OCI-LY3 (cell line): ENCODE data around the gene RINL.

ENCODE experiments used
- H2AFZ ChIP-seq: fragments of 200-600, 300-600 bp; shearing (Covaris generic); 2 replicates; pipeline ENCODE4 v1.6.0; 2014; ENCODE audit warnings: antibody characterized with exemption, low read depth, low read length
- H3K27ac ChIP-seq: fragments of 200-600, 300-600 bp; sonication (generic); 2 replicates; pipeline ENCODE4 v1.5.1; 2014; ENCODE audit warnings: mild to moderate bottlenecking, low read length, moderate library complexity, mixed read lengths
- H3K27me3 ChIP-seq: fragments of 200-600, 300-600 bp; sonication (generic); 2 replicates; pipeline ENCODE4 v1.6.1; 2014; ENCODE audit warnings: low read depth, low read length, mixed read lengths
- H3K36me3 ChIP-seq: fragments of 200-600, 300-600 bp; sonication (generic); replicated peaks from 2 replicates; pipeline ENCODE3; 2014; ENCODE audit warnings: low read depth, low read length, mixed read lengths
- H3K4me1 ChIP-seq: fragments of 300-600, 200-600 bp; sonication (generic); 2 replicates; pipeline ENCODE4 v1.6.1; 2014; ENCODE audit warnings: low read length, mixed read lengths
- H3K4me2 ChIP-seq: fragments of 200-600, 300-600 bp; sonication (generic); 2 replicates; pipeline ENCODE4 v1.6.1; 2014; ENCODE audit warnings: low read length, mixed read lengths
- H3K4me3 ChIP-seq: fragments of 300-600, 200-600 bp; sonication (generic); 2 replicates; pipeline ENCODE4 v1.5.1; 2014; ENCODE audit warnings: antibody characterized with exemption, mild to moderate bottlenecking, low read length, moderate library complexity
- H3K79me2 ChIP-seq: fragments of 300-600, 200-600 bp; shearing (Covaris generic); 2 replicates; pipeline ENCODE4 v1.6.1; 2014; ENCODE audit warnings: mild to moderate bottlenecking, low read length, mixed read lengths
- H3K9ac ChIP-seq: fragments of 300-600, 200-600 bp; shearing (Covaris generic); 2 replicates; pipeline ENCODE4 v1.6.0; 2014; ENCODE audit warnings: mild to moderate bottlenecking, low read length, moderate library complexity
- H3K9me3 ChIP-seq: fragments of 200-600, 300-600 bp; shearing (Covaris generic); 2 replicates; pipeline ENCODE4 v1.6.1; 2014; ENCODE audit warnings: low read length, mixed read lengths; ENCODE audit not compliant: insufficient read depth
- H4K20me1 ChIP-seq: fragments of 200-600, 300-600 bp; sonication (generic); 2 replicates; pipeline ENCODE4 v1.6.1; 2016; ENCODE audit warnings: low read length, mixed read lengths; ENCODE audit not compliant: insufficient read depth
- EZH2phosphoT487 ChIP-seq: fragments of 200-600 bp; shearing (Covaris generic); IDR thresholded peaks from 2 replicates; pipeline ENCODE4 v1.6.1; 2018; ENCODE audit warnings: antibody characterized with exemption, mixed run types, low read depth
- TF ChIP-seq, protein P1 (sequence below): fragments of 200-600, 300-600 bp; sonication (generic); IDR thresholded peaks from 2 replicates; pipeline ENCODE4 v1.5.1; 2014; ENCODE audit warnings: antibody characterized with exemption, low read length, low read depth

RINL gene

DNA sequence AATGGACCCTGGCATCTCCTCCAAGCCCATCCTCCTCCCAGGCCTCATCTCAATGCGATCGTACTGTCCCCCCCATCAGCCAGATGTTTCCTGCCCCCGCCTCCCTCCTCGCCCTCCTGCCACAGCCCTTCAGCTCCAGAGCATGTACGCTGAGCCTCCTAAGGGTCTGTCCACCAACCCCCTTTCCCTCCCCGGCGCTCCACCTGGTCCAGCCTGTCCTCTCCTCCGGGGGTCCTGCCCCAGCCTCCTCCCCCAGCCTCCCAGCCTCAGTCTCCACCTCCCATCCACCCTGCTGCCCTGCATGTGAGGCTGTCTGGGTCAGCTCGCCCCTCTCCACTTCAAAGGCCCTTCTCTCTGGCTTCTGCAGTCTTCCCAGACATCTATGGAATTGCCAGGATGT lies 16.9 kb upstream of the RINL start:
- Histone ChIP-seq H3K27ac (no peak overlapping the region), H3K4me1 (peaks cover 8% of the 10 kb centered on the region), H3K36me3 (no peaks in the 10 kb centered on the region), H3K9ac (no peak overlapping the region), H3K79me2 (peaks cover 1% of the 10 kb centered on the region; the same call in 1 of the 2 replicates), H4K20me1 (no peaks in the 10 kb centered on the region), H3K4me3 (no peak overlapping the region), H3K27me3 (no peaks in the 10 kb centered on the region), H2AFZ (no peak overlapping the region), H3K9me3 (no peaks in the 10 kb centered on the region), H3K4me2 (no peak overlapping the region)
- no peak for TF ChIP-seq EZH2phosphoT487
- TF ChIP-seq, protein P1, sequence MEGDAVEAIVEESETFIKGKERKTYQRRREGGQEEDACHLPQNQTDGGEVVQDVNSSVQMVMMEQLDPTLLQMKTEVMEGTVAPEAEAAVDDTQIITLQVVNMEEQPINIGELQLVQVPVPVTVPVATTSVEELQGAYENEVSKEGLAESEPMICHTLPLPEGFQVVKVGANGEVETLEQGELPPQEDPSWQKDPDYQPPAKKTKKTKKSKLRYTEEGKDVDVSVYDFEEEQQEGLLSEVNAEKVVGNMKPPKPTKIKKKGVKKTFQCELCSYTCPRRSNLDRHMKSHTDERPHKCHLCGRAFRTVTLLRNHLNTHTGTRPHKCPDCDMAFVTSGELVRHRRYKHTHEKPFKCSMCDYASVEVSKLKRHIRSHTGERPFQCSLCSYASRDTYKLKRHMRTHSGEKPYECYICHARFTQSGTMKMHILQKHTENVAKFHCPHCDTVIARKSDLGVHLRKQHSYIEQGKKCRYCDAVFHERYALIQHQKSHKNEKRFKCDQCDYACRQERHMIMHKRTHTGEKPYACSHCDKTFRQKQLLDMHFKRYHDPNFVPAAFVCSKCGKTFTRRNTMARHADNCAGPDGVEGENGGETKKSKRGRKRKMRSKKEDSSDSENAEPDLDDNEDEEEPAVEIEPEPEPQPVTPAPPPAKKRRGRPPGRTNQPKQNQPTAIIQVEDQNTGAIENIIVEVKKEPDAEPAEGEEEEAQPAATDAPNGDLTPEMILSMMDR, result no peak

DNA sequence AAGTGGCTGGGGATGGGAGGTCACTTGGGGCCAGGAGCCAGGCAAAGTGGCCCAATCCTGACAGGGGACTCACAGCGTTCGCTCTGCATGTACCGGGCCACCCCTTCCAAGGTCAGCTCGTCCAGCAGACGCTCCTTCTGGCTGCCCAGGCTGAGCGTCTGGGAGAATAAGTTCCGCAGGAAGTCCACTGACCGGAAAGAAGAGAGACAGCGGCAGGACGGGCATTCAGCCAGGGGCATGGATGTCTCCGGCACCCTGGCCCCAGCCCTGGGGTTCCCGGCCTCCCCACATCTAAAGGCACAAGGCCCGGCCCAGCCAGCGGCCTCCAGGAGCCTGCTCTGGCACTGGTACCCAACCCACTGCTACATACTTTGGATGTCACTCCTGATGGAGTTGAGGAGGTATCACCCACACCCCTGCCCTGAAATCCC lies 15.3 kb upstream of the RINL start:
- no peak overlapping the region for H3K4me3 ChIP-seq
- no peak overlapping the region for H3K9ac ChIP-seq
- H3K4me1 ChIP-seq, result peaks cover 2% of the 10 kb centered on the region
- H3K36me3 ChIP-seq, result no peaks in the 10 kb centered on the region
- H3K27me3 ChIP-seq, result no peaks in the 10 kb centered on the region
- no peaks in the 10 kb centered on the region for H3K9me3 ChIP-seq
- H4K20me1 ChIP-seq, result no peaks in the 10 kb centered on the region
- TF ChIP-seq, protein P1, result no peak
- TF ChIP-seq EZH2phosphoT487, result no peak
- H2AFZ ChIP-seq, result no peak overlapping the region
- H3K27ac ChIP-seq, result no peak overlapping the region
- H3K79me2 ChIP-seq, result no peaks in the 10 kb centered on the region
- H3K4me2 ChIP-seq, result no peak overlapping the region

DNA sequence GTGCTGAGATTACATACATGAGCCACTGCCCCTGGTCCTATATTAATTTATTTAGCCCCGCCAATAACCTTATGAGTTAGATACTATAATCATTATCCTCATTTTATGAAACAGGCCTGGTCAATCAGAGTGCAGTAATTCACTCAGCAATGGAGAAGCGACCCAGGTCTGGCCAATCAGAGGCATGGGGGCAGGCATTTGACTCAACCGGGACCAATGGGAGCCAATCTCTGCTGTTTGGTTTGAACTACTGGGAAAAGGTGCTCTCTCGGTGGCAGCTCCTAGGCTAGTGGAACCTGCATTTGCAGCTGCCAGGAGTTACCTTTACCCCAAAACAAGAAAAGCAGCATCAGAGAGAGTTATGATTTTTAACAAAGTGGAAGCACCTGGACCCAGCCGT lies 14.8 kb upstream of the RINL start:
- Histone ChIP-seq H2AFZ (no peak overlapping the region), H3K36me3 (no peaks in the 10 kb centered on the region), H3K27me3 (no peaks in the 10 kb centered on the region), H3K79me2 (no peaks in the 10 kb centered on the region), H4K20me1 (no peaks in the 10 kb centered on the region), H3K4me2 (no peak overlapping the region), H3K27ac (no peak overlapping the region), H3K4me3 (no peak overlapping the region), H3K4me1 (no peaks in the 10 kb centered on the region), H3K9me3 (no peaks in the 10 kb centered on the region), H3K9ac (no peak overlapping the region)
- no peak for TF ChIP-seq EZH2phosphoT487
- TF ChIP-seq, protein P1, result no peak

DNA sequence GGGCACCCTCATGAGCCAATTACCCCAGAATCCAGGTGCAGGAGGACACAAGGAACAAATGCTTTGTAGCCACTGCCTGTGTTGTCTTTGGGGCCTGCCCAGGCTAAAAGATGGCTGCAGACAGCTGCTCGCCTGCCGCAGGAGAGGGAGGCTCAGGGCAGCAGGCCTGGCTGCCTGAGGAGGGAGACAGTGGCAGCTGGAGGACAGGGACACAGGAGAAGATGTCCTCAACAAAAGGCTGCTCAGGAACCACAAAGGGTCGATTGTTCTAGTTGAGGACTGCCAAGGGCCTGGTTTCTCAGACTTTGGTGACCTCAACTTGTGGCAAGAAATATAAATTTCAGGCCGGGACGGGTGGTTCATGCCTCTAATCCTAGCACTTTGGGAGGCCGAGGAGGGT lies 13.7 kb upstream of the RINL start:
- Histone ChIP-seq H3K79me2 (no peaks in the 10 kb centered on the region), H3K4me3 (no peak overlapping the region), H3K27me3 (no peaks in the 10 kb centered on the region), H3K27ac (no peak overlapping the region), H3K4me2 (no peak overlapping the region), H3K4me1 (no peaks in the 10 kb centered on the region), H4K20me1 (no peaks in the 10 kb centered on the region), H3K36me3 (no peaks in the 10 kb centered on the region), H2AFZ (no peak overlapping the region), H3K9ac (no peak overlapping the region), H3K9me3 (no peaks in the 10 kb centered on the region)
- TF ChIP-seq, protein P1, result no peak
- no peak for TF ChIP-seq EZH2phosphoT487
